ENCODE results near the gene KTI12. TPM values are rescaled to one million over a fixed set of nuclear protein-coding genes. Genes with fewer than 3 reads are reported as not detected.

Gene KTI12
- polyA plus RNA-seq, 2 of the 4 experiments (the other 2 are of a cell fraction), result 11.8 to 12.0 TPM

GRCh38 chr1:52045236-52045635 is 11.6 kb upstream of the KTI12 start:
- Histone ChIP-seq H3K4me1 (no peaks in the 10 kb centered on the region), H3K4me2 (no peak overlapping the region), H3K4me3 (no peak overlapping the region), H3K9me3 (no peaks in the 10 kb centered on the region), H3K27ac (no peak overlapping the region)
- CTCF ChIA-PET, result no interaction called here
- TF ChIP-seq, protein P1, sequence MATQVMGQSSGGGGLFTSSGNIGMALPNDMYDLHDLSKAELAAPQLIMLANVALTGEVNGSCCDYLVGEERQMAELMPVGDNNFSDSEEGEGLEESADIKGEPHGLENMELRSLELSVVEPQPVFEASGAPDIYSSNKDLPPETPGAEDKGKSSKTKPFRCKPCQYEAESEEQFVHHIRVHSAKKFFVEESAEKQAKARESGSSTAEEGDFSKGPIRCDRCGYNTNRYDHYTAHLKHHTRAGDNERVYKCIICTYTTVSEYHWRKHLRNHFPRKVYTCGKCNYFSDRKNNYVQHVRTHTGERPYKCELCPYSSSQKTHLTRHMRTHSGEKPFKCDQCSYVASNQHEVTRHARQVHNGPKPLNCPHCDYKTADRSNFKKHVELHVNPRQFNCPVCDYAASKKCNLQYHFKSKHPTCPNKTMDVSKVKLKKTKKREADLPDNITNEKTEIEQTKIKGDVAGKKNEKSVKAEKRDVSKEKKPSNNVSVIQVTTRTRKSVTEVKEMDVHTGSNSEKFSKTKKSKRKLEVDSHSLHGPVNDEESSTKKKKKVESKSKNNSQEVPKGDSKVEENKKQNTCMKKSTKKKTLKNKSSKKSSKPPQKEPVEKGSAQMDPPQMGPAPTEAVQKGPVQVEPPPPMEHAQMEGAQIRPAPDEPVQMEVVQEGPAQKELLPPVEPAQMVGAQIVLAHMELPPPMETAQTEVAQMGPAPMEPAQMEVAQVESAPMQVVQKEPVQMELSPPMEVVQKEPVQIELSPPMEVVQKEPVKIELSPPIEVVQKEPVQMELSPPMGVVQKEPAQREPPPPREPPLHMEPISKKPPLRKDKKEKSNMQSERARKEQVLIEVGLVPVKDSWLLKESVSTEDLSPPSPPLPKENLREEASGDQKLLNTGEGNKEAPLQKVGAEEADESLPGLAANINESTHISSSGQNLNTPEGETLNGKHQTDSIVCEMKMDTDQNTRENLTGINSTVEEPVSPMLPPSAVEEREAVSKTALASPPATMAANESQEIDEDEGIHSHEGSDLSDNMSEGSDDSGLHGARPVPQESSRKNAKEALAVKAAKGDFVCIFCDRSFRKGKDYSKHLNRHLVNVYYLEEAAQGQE (IDR thresholded peaks at IDR 0.05), result no peak
- TF ChIP-seq MAZ (IDR thresholded peaks at IDR 0.05; ENCODE audit: borderline replicate concordance, low read depth, low read length), result no peak
- TF ChIP-seq GATA3 (IDR thresholded peaks at IDR 0.05; ENCODE audit: borderline replicate concordance), result no peak
- TF ChIP-seq CBX8 (IDR thresholded peaks at IDR 0.05), result no peak
- no peak for TF ChIP-seq BCL3 (IDR thresholded peaks at IDR 0.05)
- TF ChIP-seq KDM5A (IDR thresholded peaks at IDR 0.05), result no peak
- TF ChIP-seq RARB (CRISPR knock-in tag; IDR thresholded peaks at IDR 0.05), result no peak
- TF ChIP-seq BHLHE40 (IDR thresholded peaks at IDR 0.05; ENCODE audit: low read depth, low read length), result no peak
- TF ChIP-seq POLR2A (IDR thresholded peaks at IDR 0.05; ENCODE audit: low read length), result no peak
- TF ChIP-seq HMGXB4 (CRISPR knock-in tag; IDR thresholded peaks at IDR 0.05; ENCODE audit: borderline replicate concordance), result no peak
- WGBS (ENCODE audit: missing lambda C conversion rate), result 95% methylated on average over 2 of the region's 2 CpGs
- ATAC-seq, result no peak
- DNase-seq (ENCODE audit: low read depth in 1 of 2, low spot score in 1 of 2), result no peak
- FAIRE-seq, result no peak
- POLR2A ChIA-PET, result no interaction called here

DNA sequence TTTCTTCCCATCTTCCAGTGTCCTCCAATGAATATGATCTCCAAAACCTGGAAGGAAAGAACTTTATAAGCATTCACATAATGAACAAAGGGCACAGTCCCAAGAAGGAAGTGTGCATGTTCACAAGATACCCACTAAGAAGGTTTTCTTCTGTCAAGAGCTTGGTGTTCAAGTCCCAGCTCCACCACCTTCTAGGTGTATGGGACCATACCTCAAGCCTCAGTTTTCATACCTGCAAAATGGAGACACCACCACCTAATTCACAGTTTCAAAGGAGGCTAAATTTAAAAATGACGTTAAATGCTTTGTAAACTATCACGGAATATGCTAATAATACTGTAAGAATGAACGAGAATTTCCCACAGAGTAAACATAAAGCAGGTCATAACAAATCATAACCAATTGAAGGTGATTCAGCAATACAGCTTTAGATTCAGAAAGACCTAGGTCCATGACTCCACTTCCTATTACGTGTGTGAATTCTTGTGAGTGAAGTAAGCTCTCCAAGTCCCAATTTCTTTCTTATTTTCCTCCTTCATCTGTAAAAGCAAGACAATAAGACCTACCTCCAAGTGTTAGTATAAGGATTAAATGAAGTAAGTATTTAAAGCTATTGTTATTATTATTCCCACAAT is 8.1 kb upstream of the KTI12 start:
- ATAC-seq, result no peak
- Histone ChIP-seq H3K4me3 (no peak overlapping the region), H3K27ac (no peak overlapping the region), H3K4me2 (no peak overlapping the region), H3K4me1 (peaks cover 14% of the 10 kb centered on the region), H3K9me3 (no peaks in the 10 kb centered on the region)
- no peak for FAIRE-seq
- ChIA-PET CTCF (interaction anchor here (0.6 kb wide), 1 partner anchor 112 kb away, joined by 3 read pairs; no protein-coding TSS in a partner anchor), POLR2A (interaction anchor here (0.7 kb wide), 1 partner anchor 13 kb away, joined by 3 read pairs; the partner anchor contains the start of gene TXNDC12)
- 91% methylated on average over 4 of the region's 4 CpGs for WGBS (ENCODE audit: missing lambda C conversion rate)
- DNase-seq (ENCODE audit: low read depth in 1 of 2, low spot score in 1 of 2), result no peak
- no peak for TF ChIP-seq EHMT2 (IDR thresholded peaks at IDR 0.05; ENCODE audit: low read depth)
- TF ChIP-seq HEYL (CRISPR knock-in tag; IDR thresholded peaks at IDR 0.05), result no peak
- TF ChIP-seq RFX5 (IDR thresholded peaks at IDR 0.05), result no peak
- TF ChIP-seq HOXB13 (CRISPR knock-in tag; IDR thresholded peaks at IDR 0.05; ENCODE audit: low read depth), result no peak
- no peak for TF ChIP-seq POLR2A (IDR thresholded peaks at IDR 0.05; ENCODE audit: low read length)

GRCh38 chr1:52037909-52038308 is 4.3 kb upstream of the KTI12 start:
- FAIRE-seq (no peak), DNase-seq (ENCODE audit: low read depth in 1 of 2, low spot score in 1 of 2) (no peak)
- CTCF ChIA-PET, result interaction anchor here (0.7 to 1.3 kb wide), 2 partner anchors 15 to 141 kb away, joined by 3 to 4 read pairs; no protein-coding TSS in a partner anchor
- TF ChIP-seq, protein P2, sequence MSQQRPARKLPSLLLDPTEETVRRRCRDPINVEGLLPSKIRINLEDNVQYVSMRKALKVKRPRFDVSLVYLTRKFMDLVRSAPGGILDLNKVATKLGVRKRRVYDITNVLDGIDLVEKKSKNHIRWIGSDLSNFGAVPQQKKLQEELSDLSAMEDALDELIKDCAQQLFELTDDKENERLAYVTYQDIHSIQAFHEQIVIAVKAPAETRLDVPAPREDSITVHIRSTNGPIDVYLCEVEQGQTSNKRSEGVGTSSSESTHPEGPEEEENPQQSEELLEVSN (IDR thresholded peaks at IDR 0.05; ENCODE audit: borderline replicate concordance, low read depth), result no peak
- no peak for TF ChIP-seq SREBF2 (IDR thresholded peaks at IDR 0.05)
- TF ChIP-seq ZFP36 (IDR thresholded peaks at IDR 0.05; ENCODE audit: borderline replicate concordance, partially characterized antibody), result no peak
- no peak for TF ChIP-seq NR3C1 (IDR thresholded peaks at IDR 0.05)
- no peak for TF ChIP-seq POLR2A (IDR thresholded peaks at IDR 0.05; ENCODE audit: low read length)
- TF ChIP-seq, protein P3, sequence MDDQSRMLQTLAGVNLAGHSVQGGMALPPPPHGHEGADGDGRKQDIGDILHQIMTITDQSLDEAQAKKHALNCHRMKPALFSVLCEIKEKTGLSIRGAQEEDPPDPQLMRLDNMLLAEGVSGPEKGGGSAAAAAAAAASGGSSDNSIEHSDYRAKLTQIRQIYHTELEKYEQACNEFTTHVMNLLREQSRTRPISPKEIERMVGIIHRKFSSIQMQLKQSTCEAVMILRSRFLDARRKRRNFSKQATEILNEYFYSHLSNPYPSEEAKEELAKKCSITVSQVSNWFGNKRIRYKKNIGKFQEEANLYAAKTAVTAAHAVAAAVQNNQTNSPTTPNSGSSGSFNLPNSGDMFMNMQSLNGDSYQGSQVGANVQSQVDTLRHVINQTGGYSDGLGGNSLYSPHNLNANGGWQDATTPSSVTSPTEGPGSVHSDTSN (IDR thresholded peaks at IDR 0.05), result no peak
- no peak for TF ChIP-seq RFX5 (IDR thresholded peaks at IDR 0.05)
- TF ChIP-seq, protein P1 (IDR thresholded peaks at IDR 0.05), result no peak

More at GRCh38 chr1:52037909-52038308, 4.3 kb upstream of the KTI12 start:
- H3K27ac ChIP-seq, result 0 out of 6 replicates have a peak overlapping the region, but pooled peaks of 1 of the 2 experiments have one; percentile 19
- H3K9me3 ChIP-seq, result no peaks in the 10 kb centered on the region
- peak overlapping the region; percentile 49 for H3K4me2 ChIP-seq
- H3K4me1 ChIP-seq, result peaks cover 18% of the 10 kb centered on the region
- WGBS (ENCODE audit: missing lambda C conversion rate), result 86% methylated on average over 1 of the region's 1 CpG
- POLR2A ChIA-PET, result no interaction called here
- ATAC-seq, result no peak
- no peak overlapping the region for H3K4me3 ChIP-seq

All from A549 (cell line).